Measurements from ENCODE around the gene HEMGN.

HEMGN gene

DNA sequence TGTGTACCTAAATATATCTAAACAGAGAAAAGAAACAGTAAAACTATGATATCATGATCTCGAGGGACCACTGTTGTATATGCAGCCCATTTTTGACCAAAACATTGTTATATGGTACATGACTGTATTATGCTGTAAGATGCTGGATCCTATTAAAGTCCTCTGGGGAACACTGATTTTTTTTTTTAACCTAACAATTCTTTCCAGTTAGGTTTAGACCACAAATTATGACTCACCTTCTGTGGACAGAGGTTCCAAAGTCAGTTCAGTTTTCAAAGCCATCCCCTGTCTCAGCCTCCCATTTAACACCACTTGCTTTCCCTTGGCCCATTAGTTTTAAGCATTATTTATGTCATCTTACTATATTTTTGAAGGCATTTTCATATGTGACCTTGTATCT is 42.8 kb downstream of the HEMGN start:
- DNase-seq: no peak

DNA sequence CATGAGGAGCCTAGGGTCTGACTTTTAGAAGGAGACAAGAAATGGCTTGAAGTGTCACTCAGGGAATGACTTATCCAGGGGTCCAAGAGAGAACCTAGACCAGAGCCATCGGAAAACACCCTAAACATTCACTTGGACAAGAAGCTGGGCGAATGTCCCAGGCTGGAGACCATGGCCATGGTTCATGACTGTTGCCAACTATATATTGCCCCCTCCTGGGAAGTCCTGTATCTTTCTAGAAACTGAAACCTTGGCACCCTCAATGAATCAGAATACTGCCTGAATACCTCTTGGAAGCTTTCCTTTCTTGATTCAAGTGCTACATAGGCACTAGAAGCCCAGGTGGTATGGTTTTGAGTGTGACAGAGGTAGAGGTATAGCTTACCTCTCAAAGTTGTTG is 45.6 kb downstream of the HEMGN start:
- DNase-seq: no peak

DNA sequence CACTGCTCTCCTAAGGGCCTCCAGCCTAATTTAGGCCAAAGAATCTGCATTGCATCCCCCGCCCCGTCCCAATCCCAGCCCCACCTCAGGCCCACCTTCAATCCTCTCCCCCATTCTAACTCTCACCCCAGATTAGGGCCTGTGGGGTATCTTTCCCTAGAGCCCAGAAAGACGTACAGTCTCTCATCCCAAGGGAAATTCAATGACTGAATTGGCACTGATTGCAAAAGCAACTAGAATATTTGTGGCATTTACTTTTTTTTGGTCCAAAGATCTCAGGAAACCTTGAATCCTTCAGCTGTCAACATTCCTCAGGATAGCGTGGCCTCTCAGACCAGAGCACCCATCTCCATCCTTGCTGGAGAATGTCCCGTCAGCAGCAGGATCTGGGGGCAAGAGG is 46.2 kb downstream of the HEMGN start:
- DNase-seq: no peak

DNA sequence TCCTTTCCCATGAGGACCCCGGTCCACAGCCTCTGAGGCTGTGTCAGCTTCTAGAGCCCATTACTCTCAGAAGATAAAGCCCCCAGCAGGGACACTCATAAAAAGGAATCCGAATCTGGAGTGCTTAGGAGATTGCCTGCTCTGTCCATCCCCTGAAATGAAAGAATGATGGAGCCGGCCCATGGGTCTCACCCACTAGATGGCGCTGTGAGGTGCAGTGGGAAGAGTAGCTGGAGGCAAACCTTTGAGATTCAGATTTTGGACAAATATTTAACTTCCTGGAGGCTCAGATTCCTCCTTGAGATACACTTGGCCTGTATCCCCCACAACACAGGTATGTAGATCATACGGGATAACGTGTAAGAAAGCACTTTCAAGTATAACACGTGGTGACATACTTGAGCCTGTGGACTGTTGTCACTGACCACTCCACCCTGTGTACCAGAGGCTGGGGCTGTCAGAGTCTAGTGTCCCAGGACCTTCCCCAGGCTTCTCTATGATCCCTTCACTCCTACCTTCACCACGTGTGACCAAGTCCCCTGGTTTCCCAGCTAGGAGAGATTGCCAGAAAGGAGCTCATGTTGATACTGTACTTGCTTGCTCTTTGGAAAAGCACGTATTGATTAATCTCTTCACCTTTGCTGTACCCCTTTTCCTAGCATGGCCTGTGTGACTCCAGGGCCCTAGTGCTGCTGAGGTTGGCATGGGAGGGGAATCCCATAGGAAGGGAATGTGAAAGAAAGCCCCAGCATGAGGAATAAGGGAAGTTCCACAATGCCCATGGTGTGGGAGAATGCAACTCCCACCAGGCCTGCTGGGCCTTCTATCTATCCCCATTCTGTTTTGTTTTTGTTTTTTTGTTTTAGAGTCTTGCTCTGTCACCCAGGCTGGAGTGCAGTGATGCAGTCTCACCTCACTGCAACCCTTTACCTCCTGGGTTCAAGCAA is 47.8 kb downstream of the HEMGN start:
- peak; percentile 57 for DNase-seq

DNA sequence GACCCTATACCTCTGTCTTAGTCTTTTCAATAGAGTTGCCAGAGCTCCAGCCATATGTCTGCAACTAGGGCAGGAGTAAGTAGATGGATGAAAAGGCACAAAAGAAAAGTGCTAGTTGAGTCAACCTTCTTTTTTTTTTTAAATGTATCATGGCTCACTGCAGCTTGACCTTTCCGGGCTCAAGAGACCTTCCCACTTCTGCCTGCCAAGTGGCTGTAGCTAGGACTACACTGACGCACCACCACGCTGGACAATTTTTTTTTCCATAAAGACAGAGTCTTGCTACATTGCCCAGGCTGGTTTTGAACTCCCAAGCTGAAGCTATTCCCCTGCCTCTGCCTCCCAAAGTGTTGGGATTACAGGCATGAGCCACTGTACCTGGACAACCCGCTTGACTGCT is 57.6 kb downstream of the HEMGN start:
- no peak for DNase-seq
